ENCODE results near the gene AUTS2. TPM values are rescaled to one million over a fixed set of nuclear protein-coding genes. Genes with fewer than 3 reads are reported as not detected.

The AUTS2 gene
- total RNA-seq, 1 experiment from 2014 or later, result 4.6 TPM

DNA sequence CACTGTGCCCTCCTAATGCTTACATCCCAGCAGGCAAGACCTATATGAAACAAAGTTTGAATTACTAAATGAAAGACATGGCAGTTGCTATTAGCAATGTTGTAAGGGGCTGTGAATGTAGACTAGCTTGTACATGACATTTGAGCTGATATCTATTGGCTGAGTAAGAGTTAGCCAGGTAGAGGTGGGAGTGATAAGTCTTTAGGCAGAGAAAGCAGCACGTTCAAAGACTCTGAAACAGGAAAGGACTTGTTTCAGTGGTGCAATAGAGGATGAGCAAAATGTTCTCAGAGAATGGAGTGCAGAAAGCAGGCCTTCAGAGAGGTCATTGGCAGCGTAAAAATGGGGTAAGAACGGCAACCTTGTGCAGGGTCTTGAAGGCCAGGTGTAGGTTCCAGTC, 687.6 kb downstream of the AUTS2 start:
- no peak for DNase-seq (ENCODE audit: low read depth)

GRCh38 chr7:70288781-70289456, 690.6 kb downstream of the AUTS2 start:
- peak; percentile 3 for DNase-seq (ENCODE audit: low read depth)

DNA sequence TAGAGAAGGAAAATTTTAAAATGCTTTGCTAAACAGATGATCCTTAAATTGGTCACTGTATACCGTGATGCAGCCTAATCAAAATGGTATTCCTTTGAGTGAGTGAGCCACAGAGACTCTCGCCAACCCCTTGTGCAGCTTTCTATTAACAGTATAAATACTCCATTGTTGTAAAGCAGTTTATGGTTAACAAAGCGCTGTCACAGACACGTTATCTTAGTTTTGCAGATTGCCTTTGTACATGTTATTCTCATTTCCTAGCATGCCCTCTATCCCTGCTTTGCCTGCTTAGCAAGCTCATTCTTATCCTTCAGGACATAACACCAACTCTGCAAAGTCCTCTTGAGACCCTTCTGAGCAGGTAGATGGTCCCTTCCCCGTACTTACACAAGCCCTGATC, 694.4 kb downstream of the AUTS2 start:
- DNase-seq (ENCODE audit: low read depth), result no peak

GRCh38 chr7:70294211-70294911, 696.1 kb downstream of the AUTS2 start:
- no peak for DNase-seq (ENCODE audit: low read depth)

GRCh38 chr7:70298780-70299471, 700.7 kb downstream of the AUTS2 start:
- DNase-seq (ENCODE audit: low read depth), result no peak

GRCh38 chr7:70299472-70299807, 701.2 kb downstream of the AUTS2 start:
- DNase-seq (ENCODE audit: low read depth), result no peak

DNA sequence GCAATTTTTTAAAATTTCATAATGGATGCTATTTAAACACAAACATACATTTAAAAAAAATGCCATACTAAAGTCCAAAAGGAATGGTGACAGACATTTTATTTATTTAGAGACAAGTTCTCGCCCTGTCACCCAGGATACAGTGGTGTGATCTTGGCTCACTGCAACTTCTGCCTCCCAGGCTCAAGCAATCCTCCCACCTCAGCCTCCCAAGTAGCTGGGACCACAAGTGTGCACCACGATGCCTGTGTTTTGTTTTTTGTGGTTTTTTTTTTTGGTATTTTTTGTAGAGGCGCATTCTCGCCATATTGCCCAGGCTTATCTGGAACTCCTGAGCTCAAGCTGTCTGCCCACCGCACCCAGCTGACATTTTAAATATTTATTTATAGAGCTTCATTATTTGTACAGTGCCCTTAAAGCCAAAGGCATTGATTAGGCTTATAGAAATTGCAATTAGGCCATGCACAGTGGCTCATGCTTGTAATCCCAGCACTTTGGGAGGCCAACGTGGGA, 703.5 kb downstream of the AUTS2 start:
- no peak for DNase-seq (ENCODE audit: low read depth)

DNA sequence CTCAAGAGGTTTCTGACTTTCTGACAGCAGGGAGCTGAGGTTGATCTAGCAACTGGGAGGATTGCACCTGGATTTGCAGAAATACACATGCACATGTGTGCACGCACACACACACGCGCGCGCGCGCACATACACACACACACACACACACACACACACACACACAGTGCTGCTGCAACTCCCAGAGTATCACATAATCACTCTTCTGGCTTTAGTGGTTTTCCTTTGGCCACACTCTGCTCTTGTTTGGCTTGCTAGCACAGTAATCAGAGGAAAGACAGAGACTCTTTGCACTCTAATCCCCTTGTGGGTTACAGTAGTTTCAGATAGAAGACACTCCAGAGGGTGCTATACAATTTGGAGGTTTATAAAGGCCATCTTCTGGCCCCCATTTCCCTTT, 705.0 kb downstream of the AUTS2 start:
- no peak for DNase-seq (ENCODE audit: low read depth)

DNA sequence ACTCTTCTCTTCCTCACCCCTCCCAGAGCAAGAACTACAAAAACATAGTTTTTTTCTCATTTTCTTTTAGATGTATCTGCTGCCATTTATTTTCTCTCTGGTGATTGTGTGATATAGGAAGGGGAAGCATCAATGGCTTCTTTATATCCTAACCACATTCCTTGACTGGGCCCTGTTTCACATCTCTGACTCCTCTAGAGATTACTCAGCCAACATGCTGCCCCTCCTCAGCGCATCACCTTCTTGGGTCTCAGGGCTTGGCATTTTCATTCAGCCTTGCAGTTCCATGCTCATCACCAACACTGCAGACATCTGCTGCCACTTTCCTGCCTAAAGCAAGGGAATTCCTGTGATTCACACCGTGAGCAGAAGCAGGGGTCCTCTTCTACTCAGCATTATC, 705.5 kb downstream of the AUTS2 start:
- DNase-seq (ENCODE audit: low read depth), result peak; percentile 5

DNA sequence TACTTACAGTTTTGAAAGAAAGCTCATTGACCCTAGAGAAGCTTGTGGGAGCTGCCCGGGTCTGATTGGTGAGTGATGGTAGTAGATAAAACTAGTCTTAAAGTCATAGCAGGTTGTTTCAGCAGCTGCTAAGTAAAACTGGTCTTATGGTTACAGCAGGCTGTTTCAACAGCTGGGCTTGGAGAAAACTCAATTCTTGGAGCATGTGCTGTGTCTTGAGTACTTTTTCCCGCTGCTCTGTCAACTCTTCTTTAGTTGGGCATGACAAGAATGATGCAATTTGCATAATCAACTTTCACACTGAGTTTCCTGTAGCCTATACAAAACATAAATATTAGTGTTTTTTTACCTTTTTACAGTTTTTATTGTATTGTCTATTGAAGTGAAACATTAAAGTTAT, 707.9 kb downstream of the AUTS2 start:
- no peak for DNase-seq (ENCODE audit: low read depth)

GRCh38 chr7:70307544-70308106, 709.4 kb downstream of the AUTS2 start:
- DNase-seq (ENCODE audit: low read depth), result no peak

DNA sequence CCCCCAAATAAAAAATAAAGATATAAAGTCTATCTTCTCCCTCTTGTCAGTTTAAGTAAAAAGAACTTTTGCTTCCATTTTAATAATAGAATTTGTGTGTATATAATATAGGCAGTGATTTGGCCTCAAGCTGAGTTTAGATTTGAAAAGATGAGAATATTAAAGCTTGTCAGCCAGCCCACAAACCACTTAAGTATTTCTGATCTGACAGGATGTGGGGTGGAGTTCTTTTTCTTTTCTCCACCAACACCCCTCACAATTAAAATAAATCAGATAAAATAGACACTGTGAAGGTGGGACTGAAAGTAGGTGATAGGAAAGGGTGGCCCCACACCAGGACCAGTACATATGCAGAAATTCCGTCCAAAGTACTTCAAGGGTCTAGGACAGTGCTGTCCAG, 714.1 kb downstream of the AUTS2 start:
- DNase-seq (ENCODE audit: low read depth), result no peak

- DNase-seq (ENCODE audit: low read depth), result no peak
Measured at GRCh38 chr7:70313271-70313670, 715.0 kb downstream of the AUTS2 start.

GRCh38 chr7:70313687-70314086, 715.4 kb downstream of the AUTS2 start:
- DNase-seq (ENCODE audit: low read depth), result no peak

DNA sequence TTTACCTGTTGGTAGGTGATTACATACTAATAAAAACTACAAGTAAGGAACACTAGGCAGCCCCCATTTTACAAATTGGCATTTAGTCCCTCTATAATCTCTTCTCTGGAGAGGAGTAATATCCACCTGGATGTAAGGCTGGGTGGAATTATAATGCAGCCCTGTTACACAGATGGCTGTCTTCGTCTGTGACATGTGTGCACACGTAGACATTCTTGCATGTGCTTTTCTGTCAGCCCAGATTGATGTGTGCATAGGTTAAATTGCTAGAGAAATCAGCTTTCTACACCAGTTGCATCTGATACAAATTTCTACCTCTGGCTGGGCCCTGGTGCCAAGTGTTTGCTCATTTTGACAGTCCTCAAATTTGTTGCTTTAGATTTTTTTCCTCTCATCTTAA, 715.9 kb downstream of the AUTS2 start:
- DNase-seq (ENCODE audit: low read depth), result no peak

DNA sequence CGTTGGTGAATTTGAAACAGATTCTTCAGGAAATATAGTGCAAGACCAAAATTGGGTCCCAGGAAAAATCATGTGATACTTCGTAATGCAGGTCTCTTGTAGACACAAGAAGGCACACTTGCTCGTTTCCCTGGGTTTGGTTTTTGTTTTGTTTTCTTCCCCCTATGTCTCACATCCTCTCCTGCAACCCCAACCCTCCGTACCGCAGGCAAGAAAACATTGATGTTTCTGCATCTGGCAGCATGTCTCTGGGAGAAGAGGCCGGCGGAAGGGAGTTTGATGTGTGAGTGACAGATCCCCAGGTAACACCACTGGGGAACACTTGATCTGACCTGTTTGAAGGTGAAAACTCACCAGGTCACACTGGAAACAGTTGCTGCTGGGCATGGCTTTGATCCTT, 718.5 kb downstream of the AUTS2 start:
- DNase-seq (ENCODE audit: low read depth), result peak; percentile 7

- DNase-seq (ENCODE audit: low read depth), result no peak
Measured at GRCh38 chr7:70317356-70317755, 719.1 kb downstream of the AUTS2 start.

DNA sequence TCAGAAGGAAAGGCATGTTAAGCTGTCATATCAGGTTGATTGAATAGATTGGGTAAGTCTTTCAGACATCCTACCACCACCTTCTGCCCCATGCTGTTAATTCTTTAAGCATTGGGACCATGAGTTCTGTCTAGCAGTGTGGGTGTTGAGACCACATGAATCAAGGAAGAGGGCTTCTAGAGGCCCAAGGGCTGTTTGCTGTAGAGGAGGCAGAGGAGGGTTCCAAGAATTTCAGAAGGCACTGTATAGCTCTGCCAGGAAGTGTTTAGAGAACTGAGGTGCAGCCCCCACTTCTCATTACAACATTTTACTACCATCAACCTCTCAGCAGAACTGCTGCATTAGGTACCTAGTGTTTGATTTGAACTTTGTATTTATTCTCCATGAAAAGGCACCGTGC, 720.2 kb downstream of the AUTS2 start:
- DNase-seq (ENCODE audit: low read depth), result no peak

DNA sequence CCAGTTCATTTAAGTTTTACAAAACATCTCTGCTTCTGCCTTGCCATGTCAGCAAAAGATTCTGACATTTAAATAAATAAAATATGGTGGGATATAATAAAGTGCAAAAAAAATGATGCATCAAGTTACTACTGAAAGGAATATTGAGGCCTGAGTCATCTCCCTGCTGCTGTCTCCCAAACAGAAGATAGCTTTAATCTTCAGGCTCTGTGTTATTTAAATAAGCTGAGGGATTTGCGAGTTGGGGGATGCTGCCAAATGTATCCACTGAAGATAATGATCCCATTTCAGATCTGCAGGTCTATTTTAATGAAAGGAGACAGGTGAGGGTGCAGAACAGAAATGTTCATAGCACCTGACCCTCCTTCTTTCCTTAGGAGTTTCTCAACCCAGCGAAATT, 720.8 kb downstream of the AUTS2 start:
- no peak for DNase-seq (ENCODE audit: low read depth)

DNA sequence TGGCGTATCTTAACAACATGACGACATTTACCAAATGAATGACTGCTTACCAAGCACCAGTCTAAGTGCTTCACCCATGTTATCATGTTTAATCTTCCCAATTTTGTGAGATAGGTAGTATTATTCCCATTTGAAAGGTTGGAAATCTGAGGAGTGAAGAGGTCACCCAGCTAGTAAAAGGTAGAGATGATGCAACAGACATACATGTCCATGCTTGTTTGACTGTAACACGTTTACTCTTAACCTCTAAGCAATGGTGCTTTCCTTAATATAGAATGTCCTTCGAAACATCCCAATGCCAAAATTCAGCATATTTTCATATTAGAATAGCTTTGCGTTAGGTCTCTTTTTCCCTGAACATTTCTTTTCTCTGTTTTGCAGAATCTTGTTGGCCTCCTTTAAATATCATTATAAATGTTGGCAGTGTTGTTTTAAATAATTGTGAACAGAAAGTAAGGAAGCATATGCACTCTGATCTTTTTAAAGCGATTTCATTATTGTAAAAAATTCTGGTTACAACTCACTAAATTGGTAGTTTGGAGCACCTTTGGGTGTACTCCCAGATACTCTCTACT, 722.8 kb downstream of the AUTS2 start:
- no peak for DNase-seq (ENCODE audit: low read depth)

DNA sequence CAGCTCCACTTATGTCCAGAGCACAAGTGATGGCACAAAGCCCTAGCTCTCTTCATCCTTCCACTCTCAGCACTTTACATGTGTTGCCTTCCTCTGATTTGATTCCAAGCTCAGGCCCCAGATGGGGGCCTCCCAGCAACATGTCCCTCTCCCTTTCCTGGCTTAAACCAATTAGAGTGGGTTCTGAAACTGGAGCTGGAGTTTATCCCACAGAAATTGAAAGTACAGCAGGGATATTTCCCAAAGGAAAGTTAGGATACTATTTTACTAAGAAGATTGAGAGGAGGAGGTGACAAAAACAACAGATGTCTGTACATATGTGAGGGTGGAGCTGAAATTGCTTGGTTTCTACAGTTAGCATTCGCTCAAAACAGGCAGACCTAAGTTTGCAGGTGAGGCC, 724.6 kb downstream of the AUTS2 start:
- no peak for DNase-seq (ENCODE audit: low read depth)

Measured in HT1080 (cell line).